HG03060 (cell line): ENCODE results near the gene SPP2.

Experiments
- ATAC-seq: cut with Tn5 transposase; IDR thresholded peaks from one replicate; pipeline ENCODE4 v1.9.1; 2021; ENCODE audit warnings: low read depth, moderate number of reproducible peaks; ENCODE audit not compliant: unreplicated experiment

SPP2 gene

DNA sequence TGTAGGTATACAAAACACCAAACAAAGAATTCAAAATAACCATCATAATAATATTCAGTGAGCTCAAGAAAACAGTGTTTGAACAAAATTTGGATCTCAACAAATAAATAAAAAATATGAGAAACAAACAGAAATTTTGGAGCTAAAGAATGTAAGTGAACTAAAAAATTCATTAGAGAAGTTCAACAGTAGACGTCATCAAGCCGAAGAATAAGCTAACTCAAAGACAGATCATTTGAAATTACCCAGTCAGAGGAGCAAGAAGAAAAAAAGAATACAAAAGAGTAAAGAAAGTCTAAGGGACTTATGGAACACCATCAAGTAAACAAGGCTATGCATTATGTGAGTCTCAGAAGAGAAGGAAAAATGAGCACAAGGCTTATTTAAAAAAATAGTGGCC, 16.6 kb upstream of the SPP2 start:
- no peak for ATAC-seq

DNA sequence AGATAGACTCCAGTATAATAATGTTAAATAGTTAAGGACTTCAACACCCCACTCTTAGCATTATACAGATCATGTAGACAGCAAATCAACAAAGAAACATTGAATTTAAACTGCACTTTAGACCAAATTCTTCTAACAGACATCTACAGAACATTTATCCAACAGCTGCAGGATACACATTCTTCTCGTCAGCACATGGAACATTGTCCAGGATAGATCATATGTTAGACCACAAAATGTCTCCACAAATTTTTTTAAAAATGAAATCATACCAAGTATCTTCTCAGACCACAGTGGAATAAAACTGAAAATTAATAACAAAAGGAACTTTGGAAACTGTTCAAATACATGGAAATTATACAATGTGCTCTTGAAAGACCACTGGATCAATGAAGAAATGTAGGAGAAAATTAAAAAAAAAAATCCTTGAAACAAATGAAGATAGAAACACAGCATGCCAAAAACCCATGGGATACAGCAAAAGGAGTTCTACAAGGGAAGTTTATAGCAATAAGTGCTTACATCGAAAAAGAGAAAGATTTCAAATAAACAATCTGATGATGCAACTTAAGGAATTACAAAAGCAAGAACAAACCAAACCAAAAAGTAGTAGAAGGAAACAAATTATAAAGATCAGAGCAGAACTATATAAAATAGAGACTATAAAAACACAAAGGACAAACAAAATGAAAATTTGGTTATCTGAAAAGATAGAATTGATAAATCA, 12.3 kb upstream of the SPP2 start:
- ATAC-seq: no peak

DNA sequence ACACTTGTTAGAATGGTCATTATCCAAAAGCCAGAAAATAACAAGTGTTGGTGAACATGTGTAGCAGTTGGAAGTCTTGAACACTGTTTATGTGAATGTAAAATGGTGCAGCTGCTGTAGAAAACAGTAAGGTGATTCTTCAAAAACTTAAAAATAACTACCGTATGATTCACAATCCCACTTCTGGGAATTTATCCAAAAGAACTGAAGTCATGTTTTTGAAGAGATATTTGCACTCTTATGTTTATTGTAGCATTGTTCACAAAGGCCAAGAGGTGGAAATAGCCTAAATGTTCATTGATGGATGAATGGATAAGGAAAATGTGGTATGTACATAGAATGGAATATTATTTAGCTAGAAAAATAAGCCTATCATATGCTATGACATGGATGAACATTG, 6.3 kb upstream of the SPP2 start:
- ATAC-seq: no peak

- ATAC-seq: no peak
These were observed 4.0 kb upstream of the SPP2 start for GRCh38 chr2:234046521-234046920.

DNA sequence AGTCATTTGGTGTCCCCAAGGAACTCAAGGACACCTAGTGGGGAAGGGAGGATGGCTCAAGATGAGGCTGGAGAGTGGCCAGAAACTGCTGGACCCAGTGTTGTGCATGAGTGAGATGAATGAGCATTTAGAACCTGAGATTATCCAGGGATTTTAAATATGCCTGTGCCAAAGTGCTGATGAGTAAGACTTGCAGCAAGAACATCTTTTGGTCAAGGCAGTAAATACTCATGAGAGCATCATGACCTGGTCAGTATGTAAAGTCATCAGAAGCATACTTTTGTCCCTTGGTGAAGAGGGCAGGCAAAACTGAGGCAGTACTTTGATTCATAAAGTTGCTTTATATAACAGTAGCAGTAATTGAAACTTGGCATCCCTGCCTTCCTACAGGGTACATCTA, 3.1 kb upstream of the SPP2 start:
- ATAC-seq: no peak

- ATAC-seq: no peak
These were observed 2.5 kb upstream of the SPP2 start for GRCh38 chr2:234048049-234048448.

DNA sequence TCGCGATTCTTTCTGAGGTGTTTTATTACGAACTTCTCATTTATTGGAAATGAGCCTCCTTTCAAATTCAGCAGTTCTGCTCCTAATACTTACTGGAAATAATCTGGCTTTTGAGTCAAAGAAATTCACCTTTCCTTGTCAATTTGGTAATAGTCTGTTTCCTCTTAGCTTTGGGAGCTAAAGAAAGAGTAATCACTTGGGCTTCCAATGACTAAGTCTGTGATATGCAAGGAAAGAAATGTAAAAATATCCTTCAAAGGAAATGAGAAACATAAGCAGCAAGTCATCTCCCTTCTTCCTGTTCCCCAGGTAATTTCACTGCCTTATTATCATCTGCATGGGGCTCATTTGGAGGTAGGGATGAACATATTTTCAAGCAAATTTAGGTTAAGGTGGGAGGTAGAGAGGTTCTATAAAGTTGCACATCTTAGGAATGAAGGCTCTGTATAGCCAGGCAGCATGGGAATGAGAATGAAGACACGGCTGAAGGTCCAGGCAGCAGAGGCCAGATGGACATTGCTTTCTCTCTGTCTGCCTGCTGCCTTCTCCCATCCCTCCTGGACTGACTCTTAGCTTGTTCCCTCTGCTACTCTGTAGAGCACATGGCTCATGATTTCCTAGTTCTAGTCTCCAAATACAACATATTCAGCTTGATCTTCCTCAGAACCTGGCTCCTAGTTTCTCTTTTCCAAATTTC, 1.0 kb downstream of the SPP2 start:
- ATAC-seq: no peak

- no peak for ATAC-seq
These were observed 8.4 kb downstream of the SPP2 start for GRCh38 chr2:234058881-234059280.

DNA sequence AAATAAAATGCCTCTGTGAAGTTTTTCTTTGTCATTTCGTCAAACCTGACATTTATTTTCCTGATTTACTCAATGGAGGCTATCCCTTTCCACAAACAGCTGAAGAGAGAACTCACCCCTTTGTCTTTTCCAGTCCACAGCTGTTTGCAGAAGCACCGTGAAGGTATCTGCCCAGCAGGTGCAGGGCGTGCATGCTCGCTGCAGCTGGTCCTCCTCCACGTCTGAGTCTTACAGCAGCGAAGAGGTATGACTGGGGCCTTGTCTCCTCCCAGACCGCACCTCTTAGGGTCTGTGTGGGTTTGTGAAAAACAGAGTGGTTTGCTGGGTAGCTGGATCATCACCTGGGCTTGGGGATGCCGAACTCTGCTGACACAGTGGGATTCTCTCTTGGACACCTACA, 9.7 kb downstream of the SPP2 start:
- ATAC-seq: no peak

- ATAC-seq: no peak
These were observed 11.2 kb downstream of the SPP2 start for GRCh38 chr2:234061624-234062257.

DNA sequence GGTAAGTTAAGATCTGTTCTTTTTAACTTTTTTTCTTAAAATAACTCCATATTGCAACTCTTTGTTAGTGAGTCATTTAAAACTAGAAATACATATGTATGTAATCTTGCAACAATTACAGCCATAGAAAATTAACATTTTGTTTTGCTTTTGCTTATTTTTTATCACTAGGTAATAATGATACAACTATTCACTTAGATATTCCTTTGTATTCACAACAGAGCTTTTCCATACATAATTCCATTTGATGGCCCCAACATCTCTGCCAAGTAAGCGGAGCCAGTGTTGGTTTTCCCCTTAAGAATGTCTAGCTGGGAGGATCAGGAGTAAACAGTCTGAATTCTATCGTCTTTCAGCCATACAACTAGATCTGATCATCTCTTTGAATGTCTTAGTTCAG, 16.1 kb downstream of the SPP2 start:
- ATAC-seq: no peak

DNA sequence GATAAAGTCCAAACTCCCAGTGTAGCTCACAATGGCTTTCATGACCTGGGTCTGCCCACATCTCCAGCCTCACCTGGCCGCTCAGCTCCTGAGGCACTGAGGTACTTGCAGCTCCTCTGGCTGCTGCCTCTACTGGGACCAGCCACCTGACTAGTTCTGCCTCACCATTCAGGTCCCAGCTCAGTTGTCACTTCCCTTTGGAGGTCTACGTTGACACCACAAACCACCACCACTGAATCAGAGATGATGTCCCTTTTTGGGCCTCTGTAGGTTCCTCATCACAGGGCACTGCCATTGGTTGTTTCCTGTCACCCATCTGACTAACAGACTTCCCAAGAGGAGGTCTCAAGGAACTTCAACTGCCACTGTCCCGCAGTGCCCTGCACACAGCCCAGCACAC, 21.2 kb downstream of the SPP2 start:
- ATAC-seq: no peak

DNA sequence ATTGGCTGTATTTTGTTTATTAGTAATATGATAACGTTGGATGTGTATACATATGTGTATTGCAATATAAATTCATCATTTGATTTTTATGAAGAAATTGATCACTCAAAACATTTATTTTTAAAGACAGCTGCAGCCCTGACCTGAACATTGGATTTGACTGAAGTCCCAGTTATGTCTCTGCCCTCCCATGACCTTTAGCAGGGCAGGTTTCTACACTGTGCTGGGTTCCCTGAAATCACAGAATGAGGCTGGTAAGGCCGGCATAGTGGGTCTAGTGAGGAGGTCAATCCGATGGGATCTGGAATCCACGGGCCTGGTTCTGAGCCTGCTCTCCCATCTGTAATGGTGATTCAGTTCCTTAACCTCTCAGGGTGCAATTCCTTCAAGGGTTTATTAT, 22.0 kb downstream of the SPP2 start:
- no peak for ATAC-seq

- ATAC-seq: no peak
These were observed 24.4 kb downstream of the SPP2 start for GRCh38 chr2:234074751-234075517.

- ATAC-seq: no peak
These were observed 25.0 kb downstream of the SPP2 start for GRCh38 chr2:234075518-234075915.

DNA sequence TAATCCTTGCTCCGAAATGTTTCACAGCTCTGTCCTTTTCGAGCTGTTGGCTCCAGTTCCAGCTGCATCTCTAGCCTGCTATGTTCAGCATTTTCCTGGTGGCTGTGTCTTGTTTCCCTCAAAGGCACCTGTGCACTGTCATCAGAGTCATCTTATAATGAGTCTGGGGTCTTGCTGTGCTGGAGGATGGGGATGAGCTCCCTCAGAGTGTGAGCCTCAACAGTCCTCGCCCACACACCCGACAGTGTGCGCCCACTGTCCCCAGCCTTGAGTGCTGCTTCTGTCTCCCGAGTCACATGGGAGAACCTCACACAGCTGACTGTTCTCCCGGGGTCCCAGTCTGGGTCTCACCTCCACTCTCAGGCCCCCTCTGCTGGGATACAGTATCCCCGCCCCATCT, 25.4 kb downstream of the SPP2 start:
- ATAC-seq: no peak

DNA sequence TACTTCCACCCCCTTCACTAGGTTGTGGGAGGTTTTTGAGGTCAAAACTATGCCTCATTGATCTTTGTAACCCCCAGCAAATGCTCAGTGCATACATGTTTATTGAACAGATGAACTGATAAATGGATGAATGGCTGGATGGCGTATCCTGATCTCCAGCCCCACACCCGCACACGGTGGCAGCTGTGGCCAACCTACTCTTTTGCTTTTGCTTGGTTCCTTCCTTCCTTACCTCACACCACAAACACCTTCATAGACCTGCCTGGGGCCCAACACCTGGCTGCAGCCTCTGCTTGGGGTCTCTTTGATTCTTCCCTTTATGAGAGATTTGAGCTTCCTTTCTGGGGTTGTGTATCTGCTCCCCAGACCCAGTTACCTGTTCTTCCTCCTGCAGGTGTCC, 25.9 kb downstream of the SPP2 start:
- no peak for ATAC-seq

DNA sequence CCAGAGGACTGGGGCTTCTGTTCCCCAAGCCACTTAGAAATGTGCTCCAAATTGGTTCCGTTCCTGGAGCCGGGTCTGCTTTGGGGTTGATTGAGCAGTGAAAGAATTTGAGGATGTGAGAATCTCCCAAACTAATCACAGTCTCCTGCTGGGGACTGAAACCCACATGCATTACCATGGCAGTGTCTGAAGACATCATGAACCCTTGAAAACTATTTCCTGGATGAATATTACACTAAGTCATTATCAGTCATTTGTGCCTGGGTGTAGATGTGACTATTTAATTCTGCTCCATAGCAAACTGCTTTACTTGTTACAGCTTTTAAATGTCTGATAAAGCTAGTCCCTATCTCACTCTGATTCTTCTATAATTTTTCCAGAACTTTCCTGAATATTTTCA, 27.6 kb downstream of the SPP2 start:
- no peak for ATAC-seq

DNA sequence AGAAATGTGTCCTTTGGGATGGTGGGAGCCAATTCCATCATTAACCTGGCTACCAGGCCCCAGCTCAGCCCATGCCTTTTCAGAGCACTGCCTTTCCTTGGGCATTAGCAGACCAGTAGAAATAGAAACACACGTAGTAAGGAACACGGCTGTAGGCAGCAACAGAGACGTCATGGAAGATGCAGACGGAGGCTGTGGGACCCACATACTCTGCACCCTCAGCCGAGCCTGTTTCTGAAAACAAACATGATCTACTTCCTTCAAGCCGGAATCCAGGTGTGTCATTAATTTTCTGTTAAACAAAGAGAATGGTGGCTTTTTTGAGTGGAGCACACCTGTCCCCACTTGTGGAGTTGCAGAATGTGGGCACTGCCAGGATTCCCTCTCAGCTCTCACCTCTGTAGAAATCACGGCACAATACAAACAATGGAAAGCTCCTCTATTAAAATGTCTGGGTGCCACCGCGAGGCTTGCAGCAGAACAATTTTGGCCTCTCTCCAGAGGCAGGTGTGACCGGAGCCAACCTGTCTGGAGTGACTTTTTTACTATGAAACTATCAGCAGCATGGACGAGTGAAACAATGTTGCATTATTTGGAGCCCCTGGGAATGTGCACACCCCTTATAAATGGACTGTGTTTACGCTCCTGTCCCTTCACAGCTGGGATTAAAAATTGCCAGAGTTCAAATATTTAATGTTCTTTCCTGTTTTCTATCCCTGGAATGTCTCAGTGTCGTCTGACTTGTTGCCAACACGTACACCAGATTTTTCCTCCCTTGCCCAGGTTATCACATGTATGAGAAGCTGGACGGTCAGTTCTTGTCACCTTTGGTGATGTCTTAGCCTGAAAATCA, 31.7 kb downstream of the SPP2 start:
- no peak for ATAC-seq
